Breast epithelium (tissue), 3 donors: ENCODE measurements around the gene CNNM3.

Source experiments
- CTCF ChIP-seq, 3 donors: fragments of 450-650 bp; IDR thresholded peaks; one replicate each; pipeline ENCODE4 v1.5.1; 2016 to 2017; ENCODE audit warnings: antibody characterized with exemption in 3 of 3, mild to moderate bottlenecking in 3 of 3, moderate library complexity in 3 of 3
- POLR2AphosphoS5 ChIP-seq, 3 donors: sonication (generic); formaldehyde crosslinking; IDR thresholded peaks; one replicate each; pipeline ENCODE4 v1.6.1; 2017; ENCODE audit warnings: antibody characterized with exemption in 3 of 3

GRCh38 chr2:96843538-96844268 lies 27.6 kb downstream of the CNNM3 start, which contains the start of gene ANKRD23:
- TF ChIP-seq POLR2AphosphoS5 (IDR thresholded peaks at IDR 0.05) (no peak), CTCF (IDR thresholded peaks at IDR 0.05) (no peak)
